ENCODE measurements around the gene CRYGS.

Gene CRYGS

DNA sequence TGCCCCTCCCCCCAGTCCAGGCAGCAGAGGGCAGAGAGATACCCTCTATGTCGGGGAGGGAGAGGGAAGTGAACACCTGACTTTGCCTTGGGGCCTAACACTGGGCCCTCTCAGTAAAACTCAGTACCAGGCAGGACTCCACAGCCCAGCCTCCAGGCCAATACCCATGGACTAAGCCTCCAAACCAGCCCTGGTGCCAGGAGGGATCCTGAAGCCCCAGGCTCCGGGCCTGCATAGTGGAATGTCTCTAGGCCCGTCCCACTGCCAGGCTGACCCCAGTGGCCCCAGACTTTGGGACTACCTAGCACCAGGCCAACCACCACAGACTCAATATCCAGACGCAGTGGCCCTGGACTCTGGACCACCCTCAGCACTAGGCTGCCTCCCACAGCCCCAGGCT, 46.6 kb downstream of the CRYGS start:
- no peaks in the 10 kb centered on the region for H3K9me3 ChIP-seq (ENCODE audit: control insufficient read depth in 1 of 2, low read length in 2 of 2)
- no peak overlapping the region for H3K27ac ChIP-seq (ENCODE audit: low read depth, low read length)
- no peaks in the 10 kb centered on the region for H3K36me3 ChIP-seq (ENCODE audit: control insufficient read depth in 1 of 2, insufficient read depth in 2 of 2, low read length in 2 of 2)
- H3K27me3 ChIP-seq (ENCODE audit: control insufficient read depth in 1 of 2, insufficient read depth in 2 of 2, low read length in 2 of 2), result no peaks in the 10 kb centered on the region
- H3K4me3 ChIP-seq (ENCODE audit: low read depth in 1 of 2, low read length in 2 of 2), result no peak overlapping the region
- H3K9ac ChIP-seq (ENCODE audit: low read depth in 1 of 2, low read length in 2 of 2), result no peak overlapping the region
- peaks cover 7 to 9% of the 10 kb centered on the region in 2 donors for H3K4me1 ChIP-seq (ENCODE audit: control insufficient read depth in 1 of 2, insufficient read depth in 2 of 2, low read length in 2 of 2)

DNA sequence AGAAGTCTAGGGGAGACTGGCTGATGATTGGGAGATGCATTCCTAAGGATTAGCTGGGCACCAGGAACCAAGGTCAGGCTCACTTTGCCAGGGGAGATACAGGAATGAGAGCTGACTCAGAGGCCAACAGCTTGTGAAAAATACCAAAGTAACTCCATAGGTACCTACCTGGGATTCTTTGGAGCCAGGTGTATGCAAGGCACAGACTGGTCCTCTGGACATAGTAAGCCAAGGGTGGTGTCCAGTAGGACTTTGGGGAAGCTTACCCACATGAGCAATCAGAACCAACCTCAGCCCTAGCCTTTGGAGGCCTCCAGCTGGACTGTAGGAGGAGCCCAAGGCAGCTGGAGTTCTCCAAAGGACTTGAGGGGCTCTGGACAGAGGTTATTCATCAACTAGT, 47.5 kb downstream of the CRYGS start:
- Histone ChIP-seq H3K9me3 (ENCODE audit: control insufficient read depth in 1 of 2, low read length in 2 of 2) (no peaks in the 10 kb centered on the region), H3K4me1 (ENCODE audit: control insufficient read depth in 1 of 2, insufficient read depth in 2 of 2, low read length in 2 of 2) (peaks cover 7 to 9% of the 10 kb centered on the region in 2 donors), H3K9ac (ENCODE audit: low read depth in 1 of 2, low read length in 2 of 2) (no peak overlapping the region), H3K27ac (ENCODE audit: low read depth, low read length) (no peak overlapping the region), H3K36me3 (ENCODE audit: control insufficient read depth in 1 of 2, insufficient read depth in 2 of 2, low read length in 2 of 2) (no peaks in the 10 kb centered on the region), H3K4me3 (ENCODE audit: low read depth in 1 of 2, low read length in 2 of 2) (no peak overlapping the region), H3K27me3 (ENCODE audit: control insufficient read depth in 1 of 2, insufficient read depth in 2 of 2, low read length in 2 of 2) (no peaks in the 10 kb centered on the region)

DNA sequence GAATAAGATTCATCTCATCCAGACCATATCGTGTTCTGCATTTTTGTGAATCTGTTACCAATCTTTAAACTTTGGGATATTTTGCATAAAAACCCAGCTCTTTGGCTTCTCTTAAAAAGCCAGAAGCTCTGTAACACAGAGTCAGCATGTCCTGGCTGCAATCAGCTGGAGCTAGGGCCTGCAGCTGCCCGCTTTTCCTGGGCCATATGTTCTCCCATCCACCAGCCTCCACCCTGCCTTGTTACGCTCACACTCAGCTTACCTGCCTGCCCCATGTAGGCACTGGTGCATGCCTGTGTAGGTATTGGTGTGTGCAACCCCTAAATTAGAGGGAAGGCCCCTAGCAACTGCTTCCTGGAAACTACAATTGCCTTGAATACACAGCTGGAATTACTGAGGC, 48.2 kb downstream of the CRYGS start:
- Histone ChIP-seq H3K9ac (ENCODE audit: low read depth in 1 of 2, low read length in 2 of 2) (no peak overlapping the region), H3K4me3 (ENCODE audit: low read depth in 1 of 2, low read length in 2 of 2) (no peak overlapping the region), H3K4me1 (ENCODE audit: control insufficient read depth in 1 of 2, insufficient read depth in 2 of 2, low read length in 2 of 2) (peaks cover 7 to 9% of the 10 kb centered on the region in 2 donors), H3K27me3 (ENCODE audit: control insufficient read depth in 1 of 2, insufficient read depth in 2 of 2, low read length in 2 of 2) (no peaks in the 10 kb centered on the region), H3K36me3 (ENCODE audit: control insufficient read depth in 1 of 2, insufficient read depth in 2 of 2, low read length in 2 of 2) (no peaks in the 10 kb centered on the region), H3K9me3 (ENCODE audit: control insufficient read depth in 1 of 2, low read length in 2 of 2) (no peaks in the 10 kb centered on the region), H3K27ac (ENCODE audit: low read depth, low read length) (no peak overlapping the region)

DNA sequence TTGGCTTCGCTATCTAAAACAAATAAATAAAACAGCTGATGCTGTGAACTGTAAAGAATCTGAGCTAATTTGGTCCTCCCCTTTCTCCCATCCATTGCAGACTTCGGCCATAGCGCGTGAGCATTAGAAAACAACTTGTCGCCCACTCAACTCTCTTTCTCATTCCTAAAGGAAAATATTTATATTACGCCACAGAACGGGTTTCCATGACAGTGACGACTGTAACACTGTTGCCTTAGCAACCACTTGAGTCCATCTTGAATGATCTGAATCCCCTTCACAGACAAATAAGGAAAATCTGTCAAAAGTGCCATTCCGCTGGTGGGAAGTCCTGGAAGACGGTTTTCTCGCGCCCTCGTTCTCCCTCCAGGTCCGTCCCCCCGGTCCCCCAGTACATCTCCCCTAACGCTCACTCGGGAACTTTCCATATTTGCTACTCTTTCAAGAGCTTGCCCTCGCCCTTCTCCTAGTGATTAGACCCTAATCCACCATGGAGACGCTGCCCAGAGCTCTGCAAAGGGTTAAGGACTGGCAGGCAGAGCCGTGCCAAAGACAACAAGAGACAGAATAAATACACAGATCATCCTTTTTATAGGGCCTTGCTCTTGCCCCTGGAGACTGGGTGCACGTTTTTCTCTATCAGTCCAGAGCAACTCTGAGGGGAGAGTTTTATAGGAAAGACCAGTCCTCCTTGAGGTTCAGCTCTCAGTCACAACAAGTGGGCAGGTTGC, 50.5 kb downstream of the CRYGS start:
- no peaks in the 10 kb centered on the region for H3K36me3 ChIP-seq (ENCODE audit: control insufficient read depth in 1 of 2, insufficient read depth in 2 of 2, low read length in 2 of 2)
- H3K9ac ChIP-seq (ENCODE audit: low read depth in 1 of 2, low read length in 2 of 2), result no peak overlapping the region
- H3K27me3 ChIP-seq (ENCODE audit: control insufficient read depth in 1 of 2, insufficient read depth in 2 of 2, low read length in 2 of 2), result no peaks in the 10 kb centered on the region
- H3K27ac ChIP-seq (ENCODE audit: low read depth, low read length), result no peak overlapping the region
- peaks cover 7 to 9% of the 10 kb centered on the region in 2 donors for H3K4me1 ChIP-seq (ENCODE audit: control insufficient read depth in 1 of 2, insufficient read depth in 2 of 2, low read length in 2 of 2)
- H3K9me3 ChIP-seq (ENCODE audit: control insufficient read depth in 1 of 2, low read length in 2 of 2), result no peaks in the 10 kb centered on the region
- H3K4me3 ChIP-seq (ENCODE audit: low read depth in 1 of 2, low read length in 2 of 2), result no peak overlapping the region

DNA sequence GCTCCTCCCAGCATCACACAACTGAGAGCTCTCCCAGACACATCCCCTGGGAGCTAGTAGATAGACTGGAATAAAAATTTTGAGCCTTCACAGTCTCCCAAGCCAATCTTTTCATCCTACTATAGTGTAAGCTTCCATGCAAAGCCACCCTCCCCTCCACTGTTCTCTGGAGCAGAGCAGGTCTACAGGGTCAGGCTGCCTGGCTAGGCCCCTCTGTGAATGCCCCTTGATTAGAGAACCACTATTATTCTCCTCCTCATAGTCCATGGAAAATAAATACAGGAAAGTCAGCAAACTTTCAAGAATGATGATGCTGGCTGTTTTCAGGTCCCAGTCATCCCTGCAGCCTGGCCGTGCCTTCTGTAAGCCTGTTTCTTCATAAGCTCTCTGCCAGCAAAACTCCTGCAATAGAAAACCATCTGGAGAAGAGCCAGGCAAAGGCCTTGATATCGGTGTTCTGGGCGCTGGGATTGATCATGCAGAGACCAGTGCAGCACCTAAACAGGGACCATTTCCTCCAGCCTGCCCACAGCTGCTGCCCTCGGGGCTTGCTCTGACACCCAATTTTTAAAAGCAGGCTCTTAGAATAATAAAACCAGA, 51.7 kb downstream of the CRYGS start:
- Histone ChIP-seq H3K4me1 (ENCODE audit: control insufficient read depth in 1 of 2, insufficient read depth in 2 of 2, low read length in 2 of 2) (peaks cover 9 to 12% of the 10 kb centered on the region in 2 donors), H3K27ac (ENCODE audit: low read depth, low read length) (no peak overlapping the region), H3K36me3 (ENCODE audit: control insufficient read depth in 1 of 2, insufficient read depth in 2 of 2, low read length in 2 of 2) (no peaks in the 10 kb centered on the region), H3K9me3 (ENCODE audit: control insufficient read depth in 1 of 2, low read length in 2 of 2) (no peaks in the 10 kb centered on the region), H3K9ac (ENCODE audit: low read depth in 1 of 2, low read length in 2 of 2) (no peak overlapping the region), H3K27me3 (ENCODE audit: control insufficient read depth in 1 of 2, insufficient read depth in 2 of 2, low read length in 2 of 2) (no peaks in the 10 kb centered on the region), H3K4me3 (ENCODE audit: low read depth in 1 of 2, low read length in 2 of 2) (no peak overlapping the region)

DNA sequence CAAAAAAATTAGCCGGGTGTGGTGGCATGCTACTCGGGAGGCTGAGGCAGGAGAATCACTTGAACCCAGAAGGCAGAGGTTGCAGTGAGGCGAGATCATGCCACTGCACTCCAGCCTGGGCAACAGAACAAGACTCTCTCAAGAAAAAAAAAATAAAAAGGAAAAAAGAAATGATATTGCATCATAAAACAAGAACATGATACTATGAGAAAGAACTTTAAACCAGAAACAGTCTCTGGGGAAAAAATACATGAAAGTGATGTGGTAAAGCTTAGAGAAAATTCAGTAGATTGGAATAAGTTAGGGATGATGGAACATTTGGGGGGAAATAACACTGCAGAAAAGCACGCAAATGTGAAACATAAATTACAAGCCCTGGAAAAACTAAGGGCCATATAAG, 54.7 kb downstream of the CRYGS start:
- Histone ChIP-seq H3K9ac (ENCODE audit: low read depth in 1 of 2, low read length in 2 of 2) (no peak overlapping the region), H3K4me3 (ENCODE audit: low read depth in 1 of 2, low read length in 2 of 2) (no peak overlapping the region), H3K27me3 (ENCODE audit: control insufficient read depth in 1 of 2, insufficient read depth in 2 of 2, low read length in 2 of 2) (no peaks in the 10 kb centered on the region), H3K9me3 (ENCODE audit: control insufficient read depth in 1 of 2, low read length in 2 of 2) (no peaks in the 10 kb centered on the region), H3K4me1 (ENCODE audit: control insufficient read depth in 1 of 2, insufficient read depth in 2 of 2, low read length in 2 of 2) (peaks cover 0 to 7% of the 10 kb centered on the region in 2 donors), H3K27ac (ENCODE audit: low read depth, low read length) (no peak overlapping the region), H3K36me3 (ENCODE audit: control insufficient read depth in 1 of 2, insufficient read depth in 2 of 2, low read length in 2 of 2) (no peaks in the 10 kb centered on the region)
